DMS53 (cell line): ENCODE data around the gene WBP1L.
"Not testable (repeated sequence)": the region's sequence is repeated elsewhere in the genome, so short reads cannot be mapped to it uniquely, and the experiment has no call there.

Experiments
- DNase-seq: peaks from one replicate; lab custom pipeline; 2025; lab: John Stamatoyannopoulos, UW

The WBP1L gene

DNA sequence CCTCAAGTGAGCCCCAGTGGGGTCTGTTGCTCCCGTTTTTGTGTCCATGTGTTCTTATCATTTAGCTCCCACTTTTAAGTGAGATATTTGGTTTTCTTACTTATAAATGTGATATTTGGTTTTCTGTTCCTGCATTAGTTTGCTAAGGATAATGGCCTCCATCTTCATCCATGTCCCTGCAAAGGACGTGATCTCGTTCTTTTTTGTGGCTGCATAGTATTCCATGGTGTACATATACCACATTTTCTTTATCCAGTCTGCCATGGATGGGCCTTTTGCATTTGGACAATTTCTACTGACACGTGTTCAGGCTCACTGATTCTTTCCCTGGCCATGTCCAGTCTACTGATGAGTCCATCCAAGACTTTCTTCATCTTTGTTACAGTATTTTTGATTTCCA is 19.8 kb upstream of the WBP1L start:
- DNase-seq, result no peak

DNA sequence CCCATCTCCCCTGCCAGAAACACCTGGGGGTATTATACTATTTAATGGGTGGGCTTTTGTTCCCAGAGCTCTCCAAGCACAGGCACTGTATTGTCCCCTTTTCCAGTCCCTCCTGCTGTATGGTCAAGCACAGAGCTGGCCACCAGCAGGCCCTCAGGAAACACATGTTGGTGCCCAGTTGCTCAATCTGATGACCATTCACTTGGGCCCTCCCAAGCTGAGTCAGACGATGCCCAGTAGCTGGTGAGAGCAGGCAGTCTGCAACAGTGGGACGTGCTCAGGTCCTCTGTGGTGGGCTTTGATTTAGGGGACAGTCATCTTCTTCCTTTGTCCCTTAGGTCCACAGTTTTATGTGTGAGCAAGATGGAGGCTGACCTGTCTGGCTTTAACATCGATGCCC is 17.5 kb upstream of the WBP1L start:
- no peak for DNase-seq

GRCh38 chr10:102727037-102727818 is 16.5 kb upstream of the WBP1L start:
- DNase-seq, result no peak

DNA sequence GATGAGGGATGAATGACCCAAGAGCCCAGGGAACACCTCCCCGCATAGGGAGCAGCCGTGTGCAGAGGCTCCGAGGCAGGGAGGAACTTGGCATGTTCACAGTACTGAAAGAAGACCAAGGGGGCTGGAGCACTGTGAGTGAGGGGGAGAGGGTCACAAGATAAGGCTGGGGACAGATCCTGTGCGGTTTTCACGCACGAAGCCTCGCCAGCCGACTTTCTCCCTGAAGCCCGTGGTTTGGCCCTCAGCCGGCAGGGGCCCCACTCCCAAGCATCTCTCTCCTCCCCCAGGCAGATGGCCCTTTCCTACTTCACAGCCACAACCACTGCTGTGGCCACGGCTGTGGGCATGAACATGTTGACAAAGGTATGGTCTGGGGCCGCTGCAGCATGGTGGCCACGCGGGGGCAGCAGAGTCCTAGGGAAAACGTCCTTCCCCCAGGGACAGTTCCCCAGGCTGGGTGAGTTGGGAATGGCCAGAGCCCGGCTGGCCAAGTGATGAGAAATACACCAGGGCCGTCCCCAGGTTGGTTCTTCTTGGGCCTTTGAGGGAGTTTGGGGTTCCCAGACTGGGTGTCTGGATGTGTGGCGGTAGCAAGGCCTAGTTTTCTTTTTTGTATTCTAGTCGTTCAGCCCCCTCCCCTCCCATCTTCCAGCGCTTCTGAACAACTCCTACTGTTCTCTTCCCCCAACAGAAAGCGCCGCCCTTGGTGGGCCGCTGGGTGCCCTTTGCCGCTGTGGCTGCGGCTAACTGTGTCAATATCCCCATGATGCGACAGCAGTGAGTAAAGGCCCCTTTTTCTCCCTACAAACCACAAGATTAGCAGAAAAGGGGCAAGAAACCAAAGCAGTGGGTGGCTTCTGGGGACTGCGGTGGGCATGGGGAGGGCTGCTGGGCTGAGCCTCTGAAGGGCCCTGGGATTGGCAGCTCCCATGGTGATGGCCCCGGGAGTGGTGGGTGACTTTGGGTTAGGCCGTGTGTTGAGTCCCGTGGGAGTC is 14.4 kb upstream of the WBP1L start:
- peak; percentile 90 for DNase-seq

GRCh38 chr10:102731222-102731800 is 12.4 kb upstream of the WBP1L start:
- no peak for DNase-seq

DNA sequence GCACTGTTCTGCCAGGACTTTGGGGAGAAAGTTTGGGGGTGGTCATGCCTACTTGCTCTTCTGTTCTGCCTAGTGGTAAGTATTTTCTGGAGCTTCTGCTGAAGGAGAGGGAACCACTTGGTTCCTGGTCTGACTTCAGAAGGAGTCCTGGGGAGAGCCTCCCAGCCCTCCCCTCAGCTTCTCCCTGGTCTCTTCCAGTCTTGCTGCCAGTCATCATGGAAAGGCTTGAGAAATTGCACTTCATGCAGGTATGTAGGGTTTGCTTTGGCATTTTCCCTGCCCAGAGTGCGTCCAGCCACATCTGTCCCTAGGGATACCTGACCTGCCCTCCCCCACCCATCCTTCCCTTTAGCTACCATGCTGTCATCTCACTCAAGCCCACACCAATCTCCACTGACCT is 11.1 kb upstream of the WBP1L start:
- DNase-seq, result no peak

GRCh38 chr10:102735065-102735562 is 8.6 kb upstream of the WBP1L start:
- DNase-seq, result no peak

- no peak for DNase-seq
Measured at GRCh38 chr10:102738692-102739121, 5.0 kb upstream of the WBP1L start.

- no peak for DNase-seq
Measured at GRCh38 chr10:102740229-102740628, 3.5 kb upstream of the WBP1L start.

- no peak for DNase-seq
Measured at GRCh38 chr10:102741726-102742237, 2.0 kb upstream of the WBP1L start.

DNA sequence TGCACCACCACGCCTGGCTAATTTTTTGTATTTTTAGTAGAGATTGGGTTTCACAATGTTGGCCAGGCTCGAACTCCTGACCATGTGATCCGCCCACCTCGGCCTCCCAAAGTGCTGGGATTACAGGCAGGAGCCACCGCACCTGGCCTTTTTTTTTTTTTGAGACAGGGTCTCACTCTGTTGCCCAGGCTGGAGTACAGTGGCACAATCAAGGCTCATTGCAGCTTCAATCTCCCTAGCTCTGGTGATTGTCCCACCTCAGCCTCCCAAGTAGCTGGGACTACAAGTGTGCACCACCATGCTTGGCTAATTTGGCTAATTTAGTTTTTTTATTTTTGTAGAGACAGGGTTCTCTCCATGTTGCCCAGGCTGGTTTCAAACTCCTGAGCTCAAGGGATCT is 1.4 kb upstream of the WBP1L start:
- DNase-seq, result not testable (repeated sequence)

DNA sequence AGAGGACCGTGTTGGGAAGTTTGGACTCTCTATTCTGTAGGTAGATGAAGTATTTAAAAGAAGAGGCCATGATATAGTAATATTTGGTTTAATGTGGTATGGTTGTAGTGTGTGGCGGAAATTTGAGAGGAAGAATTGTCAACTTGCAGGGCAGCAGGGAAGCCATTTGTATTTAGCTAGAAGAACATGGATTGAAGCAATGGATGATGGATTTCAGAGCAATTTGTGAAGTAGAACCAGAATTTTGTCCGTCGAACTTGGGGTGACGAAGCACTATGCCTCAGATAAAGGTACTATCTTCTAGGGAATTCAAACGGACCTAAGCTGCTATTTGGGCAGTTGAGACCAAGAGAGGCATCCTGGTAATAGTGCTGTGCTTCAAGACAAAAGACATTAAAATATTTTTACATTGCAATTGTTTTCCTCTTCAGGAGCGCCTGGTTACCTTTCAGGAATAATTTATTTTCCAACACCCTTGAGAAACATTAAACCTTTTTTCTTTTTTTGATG is 615 bp upstream of the WBP1L start:
- peak; percentile 64 for DNase-seq

DNA sequence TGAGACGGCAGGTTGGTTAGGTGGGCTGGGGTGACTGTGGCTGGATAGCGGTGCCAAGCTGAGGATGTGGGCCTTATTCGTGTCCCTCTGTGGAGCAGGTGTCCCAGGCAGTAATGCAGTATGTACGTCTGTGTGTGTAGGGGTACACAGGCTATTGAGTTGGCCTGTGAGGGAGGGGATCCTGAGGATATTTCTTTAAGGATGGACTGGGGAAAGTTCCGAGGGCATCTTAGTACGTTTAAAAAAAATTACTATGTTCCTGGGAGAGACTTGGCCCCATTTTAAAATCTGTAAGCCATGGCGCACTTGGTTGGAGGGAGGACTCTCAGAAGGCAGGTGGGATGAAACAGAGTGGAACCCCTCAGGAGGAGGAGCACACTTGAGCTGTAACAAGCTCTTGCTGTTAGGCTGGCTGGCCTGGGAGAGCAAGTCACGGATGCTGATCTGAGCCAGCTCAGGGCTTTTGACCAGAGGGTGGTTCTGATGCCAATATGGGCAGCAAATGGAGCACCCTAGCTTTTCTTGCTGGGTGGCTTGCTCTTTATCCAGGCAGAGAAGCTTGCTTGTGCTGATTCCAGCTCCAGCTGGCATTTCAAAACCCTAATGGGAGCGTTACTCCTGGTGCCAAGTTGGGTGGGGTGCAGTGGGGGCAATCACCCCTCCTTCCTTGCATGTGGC is 765 bp downstream of the WBP1L start:
- DNase-seq, result peak; percentile 52

DNA sequence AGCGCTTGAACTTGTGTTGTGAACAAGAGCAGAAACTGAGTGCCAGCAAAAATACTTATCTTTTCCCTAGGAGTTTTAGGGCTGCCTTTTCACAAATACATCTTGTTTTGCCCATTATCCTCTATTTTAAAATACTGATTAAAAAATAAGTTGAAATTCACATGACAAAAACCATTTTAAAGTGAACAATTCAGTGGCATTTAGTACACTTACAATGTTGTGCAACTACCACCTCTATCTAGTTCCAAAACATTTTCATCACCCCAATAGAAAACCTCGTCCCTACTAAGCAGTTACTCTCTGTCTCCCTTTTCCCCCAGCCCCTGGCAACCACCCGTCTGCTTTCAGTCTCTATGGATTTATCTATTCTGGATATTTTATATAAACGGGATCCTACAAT is 1.4 kb downstream of the WBP1L start:
- no peak for DNase-seq

- no peak for DNase-seq
Measured at GRCh38 chr10:102752266-102752930, 8.7 kb downstream of the WBP1L start.

DNA sequence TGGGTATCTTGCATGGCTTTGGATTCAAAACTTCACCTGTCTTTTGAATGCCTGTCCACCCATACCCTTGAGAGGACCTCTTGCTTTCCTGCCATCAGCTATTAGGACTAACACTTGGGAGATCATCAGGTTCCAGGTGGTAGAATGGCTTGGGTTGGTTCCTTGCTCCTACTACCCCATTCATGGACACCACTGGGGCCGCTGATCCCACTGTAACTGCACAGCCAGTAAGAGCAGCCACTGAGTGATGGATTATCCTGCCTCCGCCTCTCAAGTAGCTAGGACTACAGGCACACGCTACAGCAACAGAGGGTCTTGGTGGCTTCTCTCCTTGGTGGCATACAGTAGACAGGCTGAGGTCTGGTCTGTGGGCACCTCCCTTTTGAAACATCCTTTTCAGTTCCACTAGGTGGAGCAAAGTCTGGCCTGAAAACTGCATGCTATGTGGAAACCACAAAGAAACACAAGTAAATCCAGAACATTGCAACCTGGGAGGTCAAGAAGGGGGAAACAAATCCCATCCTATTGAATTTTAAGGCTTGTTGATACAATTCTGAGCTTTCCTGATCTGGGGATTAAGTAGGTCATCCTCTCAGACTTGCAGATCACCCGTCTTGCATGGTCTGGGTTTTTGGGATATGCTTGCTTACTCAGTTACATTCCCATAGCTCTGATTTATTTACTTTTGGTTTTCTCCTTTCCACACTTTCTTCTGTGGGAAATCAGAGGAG is 9.4 kb downstream of the WBP1L start:
- DNase-seq, result peak; percentile 50

GRCh38 chr10:102753718-102754117 is 10.0 kb downstream of the WBP1L start:
- no peak for DNase-seq

DNA sequence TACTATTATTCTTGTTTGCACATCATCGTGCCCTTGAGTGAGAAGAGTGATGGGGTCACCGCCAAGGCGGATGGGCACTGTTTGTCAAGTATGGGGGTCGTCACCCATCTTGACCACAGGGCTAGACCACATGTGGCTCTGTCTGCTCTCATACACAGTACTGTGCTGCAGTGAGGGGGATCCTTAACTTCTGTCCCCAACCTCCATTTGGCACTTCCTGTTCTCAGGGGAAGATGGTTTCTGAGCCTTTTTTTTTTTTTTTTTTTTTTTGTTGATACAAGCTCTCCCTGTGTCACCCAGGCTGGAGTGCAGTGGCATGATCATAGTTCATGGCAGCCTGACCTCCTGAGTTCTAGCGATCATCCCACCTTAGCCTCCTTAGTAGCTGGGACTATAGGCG is 13.6 kb downstream of the WBP1L start:
- DNase-seq, result no peak

DNA sequence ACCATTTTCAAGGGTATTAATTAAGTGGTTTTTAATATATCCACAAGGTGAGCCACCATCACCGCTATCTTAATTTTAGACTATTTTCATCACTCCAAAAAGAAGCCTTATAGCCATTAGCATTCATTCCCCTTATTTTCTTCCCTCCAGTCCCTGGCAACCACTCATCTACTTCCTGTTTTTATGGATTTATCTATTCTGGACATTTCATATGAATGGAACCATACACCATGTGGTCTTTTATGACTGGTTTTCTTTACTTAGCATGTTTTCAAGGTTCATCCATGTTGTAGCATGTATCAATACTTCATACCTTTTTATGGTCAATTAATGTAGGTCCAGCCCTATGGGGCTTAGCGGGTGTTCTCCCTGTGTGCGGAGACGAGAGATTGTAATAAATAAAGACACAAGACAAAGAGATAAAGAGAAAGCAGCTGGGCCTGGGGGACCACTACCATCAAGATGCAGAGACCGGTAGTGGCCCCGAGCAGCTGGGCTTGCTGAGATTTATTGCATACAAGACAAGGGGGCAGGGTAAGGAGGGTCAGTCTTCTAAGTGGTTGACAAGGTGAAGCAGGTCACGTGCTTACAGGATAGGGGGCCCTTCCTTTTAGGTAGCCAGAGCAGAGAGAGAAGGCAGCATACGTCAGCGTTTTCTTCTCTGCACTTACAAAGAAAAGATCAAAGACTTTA is 14.6 kb downstream of the WBP1L start:
- DNase-seq, result no peak

DNA sequence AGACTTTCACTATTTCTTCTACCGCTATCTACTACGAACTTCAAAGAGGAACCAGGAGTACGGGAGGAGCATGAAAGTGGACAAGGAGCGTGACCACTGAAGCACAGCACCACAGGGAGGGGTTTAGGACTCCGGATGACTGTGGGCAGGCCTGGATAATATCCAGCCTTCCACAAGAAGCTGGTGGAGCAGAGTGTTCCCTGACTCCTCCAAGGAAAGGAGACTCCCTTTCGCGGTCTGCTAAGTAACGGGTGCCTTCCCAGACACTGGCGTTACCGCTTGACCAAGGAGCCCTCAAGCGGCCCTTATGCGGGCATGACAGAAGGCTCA is 15.2 kb downstream of the WBP1L start:
- DNase-seq, result not testable (repeated sequence)
